HPDE6-E6E7 (cell line): ENCODE results near the gene VPS16.
"Not testable (repeated sequence)": the region's sequence is repeated elsewhere in the genome, so short reads cannot be mapped to it uniquely, and the experiment has no call there.

Experiments used
- DNase-seq: peaks from one replicate; pipeline ENCODE4 v3.0.0; 2011; ENCODE audit warnings: missing footprints; ENCODE audit errors: extremely low spot score

Gene VPS16

DNA sequence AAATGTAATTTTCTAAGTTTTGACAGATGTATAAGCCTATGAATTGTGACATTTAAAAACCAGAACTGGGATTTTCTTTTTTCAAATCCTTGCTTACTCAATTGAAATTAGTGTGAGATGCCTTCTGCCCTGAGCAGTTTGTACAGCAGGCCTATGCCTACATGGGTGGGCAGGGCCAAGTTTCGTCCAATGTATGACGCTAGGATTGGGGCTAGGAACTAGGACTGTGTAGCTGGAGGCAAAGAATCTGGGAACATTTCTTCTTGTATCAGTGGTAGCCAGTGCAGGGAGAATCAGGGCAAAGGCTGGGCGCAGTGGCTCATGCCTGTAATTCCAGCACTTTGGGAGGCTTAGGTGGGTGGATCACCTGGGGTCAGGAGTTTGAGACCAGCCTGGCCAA, 28.8 kb downstream of the VPS16 start:
- DNase-seq, result no peak

DNA sequence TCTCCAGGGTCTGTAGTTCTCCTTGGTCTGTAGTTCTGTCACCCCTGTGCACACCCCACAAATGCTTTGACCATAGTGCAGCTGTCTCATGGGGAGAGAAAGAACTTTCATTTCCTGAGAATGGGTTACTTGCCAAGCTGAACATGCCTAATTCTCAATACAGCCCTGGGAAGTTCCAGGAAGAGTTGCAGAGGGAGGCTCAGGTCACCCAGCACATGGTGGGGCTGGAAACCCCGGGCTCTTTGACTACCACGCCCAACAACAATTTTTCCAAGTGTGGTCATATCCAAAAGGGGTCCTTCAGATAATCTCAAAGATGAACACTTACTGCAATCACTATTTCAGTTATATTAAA, 30.5 kb downstream of the VPS16 start:
- DNase-seq, result no peak

DNA sequence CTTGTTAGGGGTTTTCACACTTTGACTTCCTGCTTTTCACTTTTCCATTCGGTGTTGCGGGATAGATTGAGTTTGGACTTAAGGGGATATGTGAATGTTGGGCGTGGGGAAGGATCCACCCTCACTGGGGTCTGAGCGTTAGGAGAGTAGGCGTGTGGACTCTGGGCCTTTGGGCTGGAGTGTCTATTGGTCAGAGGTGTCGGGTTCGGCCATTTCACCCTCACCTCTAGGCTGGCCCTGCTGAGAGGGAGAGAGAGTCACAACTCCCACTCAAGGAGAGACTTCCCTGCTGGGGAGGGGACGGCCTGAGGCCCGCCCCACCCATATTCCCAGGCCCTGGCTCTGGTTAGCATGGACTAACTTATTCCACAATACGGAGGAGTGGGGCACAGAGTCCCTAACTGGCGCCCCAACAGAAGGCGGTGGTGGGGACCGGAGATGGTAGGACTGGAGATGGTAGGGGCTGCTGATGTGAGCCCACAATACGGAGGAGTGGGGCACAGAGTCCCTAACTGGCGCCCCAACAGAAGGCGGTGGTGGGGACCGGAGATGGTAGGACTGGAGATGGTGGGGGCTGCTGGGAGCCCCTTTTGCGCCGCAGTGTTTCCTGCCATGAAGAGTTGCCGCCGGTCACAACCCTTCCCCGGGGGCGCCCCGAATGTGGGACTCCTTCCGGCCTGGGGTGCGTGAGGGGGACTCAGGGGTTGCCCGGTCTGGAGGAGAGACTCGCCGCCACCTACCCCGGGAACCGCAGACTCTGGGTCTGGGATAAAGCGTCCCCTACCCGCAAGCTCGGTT, 31.3 kb downstream of the VPS16 start:
- DNase-seq, result no peak

DNA sequence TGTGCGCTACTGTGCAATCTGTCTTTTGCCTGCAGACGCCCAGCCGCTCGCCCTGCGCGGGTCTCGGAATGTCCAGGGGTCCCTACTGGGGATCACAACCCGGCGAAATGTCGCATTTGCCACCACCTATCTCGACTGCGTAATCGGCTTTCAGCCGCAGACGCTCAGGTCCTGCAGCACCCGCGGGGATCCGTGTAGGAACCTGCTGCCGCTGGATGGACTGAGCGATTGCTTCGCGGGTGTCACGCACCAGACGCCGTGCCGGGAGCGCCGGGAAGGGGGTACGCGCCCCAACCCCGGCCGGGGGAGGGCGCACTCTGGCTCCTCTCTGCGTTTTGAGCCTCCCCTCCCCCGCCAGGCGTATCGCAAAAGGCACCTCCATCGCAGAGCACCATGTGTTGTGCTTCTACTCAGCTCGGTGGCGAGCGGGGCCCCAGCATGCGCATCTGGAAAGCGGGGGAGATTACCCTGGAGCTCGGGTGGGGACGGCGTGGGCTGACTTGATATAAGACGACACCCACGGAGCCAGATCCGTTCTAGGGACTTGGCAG, 32.0 kb downstream of the VPS16 start:
- DNase-seq, result peak; percentile 64

DNA sequence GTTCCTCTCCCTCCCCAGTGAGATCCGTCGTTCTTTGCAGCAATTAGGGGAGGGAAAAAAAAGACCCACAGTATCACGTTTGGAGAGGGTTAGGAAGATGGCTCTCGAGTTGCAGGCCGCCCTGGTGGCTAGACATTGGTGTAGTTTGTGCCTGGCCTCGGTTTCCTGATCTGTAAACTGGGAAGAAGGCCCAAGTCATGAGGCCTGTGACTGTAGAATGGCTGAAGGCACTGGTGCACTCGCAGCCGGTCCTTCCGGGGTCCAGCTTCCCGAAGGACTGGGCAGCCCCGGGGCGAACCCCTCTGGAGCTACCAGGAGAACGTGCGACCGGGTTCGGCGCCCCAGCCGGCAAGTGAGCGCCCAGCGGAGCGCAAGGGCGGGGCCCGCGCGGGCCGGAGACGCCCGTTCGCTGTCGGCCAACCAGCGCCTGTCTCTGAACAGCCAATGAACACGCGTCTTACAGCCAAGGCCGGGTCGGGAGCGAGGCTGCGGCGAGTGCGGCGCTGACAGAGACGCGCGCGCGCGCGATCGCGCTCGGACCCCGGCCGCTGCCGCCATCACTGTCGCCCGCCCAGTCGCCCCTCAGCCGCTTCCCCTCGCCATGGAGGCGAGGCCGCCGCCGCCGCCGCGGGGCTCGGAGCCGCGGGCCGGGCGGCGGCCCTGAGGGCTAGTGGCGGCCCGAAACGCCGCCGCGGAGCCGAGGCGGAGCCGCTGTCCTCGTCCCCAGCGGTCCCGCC, 32.6 kb downstream of the VPS16 start, which contains the start of gene PTPRA:
Gene PTPRA, plus strand, starts transcription at position 472 of the 737 bp plus-strand sequence. CDS start 90,797 bp downstream, outside the sequence.
- peak; percentile 98 for DNase-seq

DNA sequence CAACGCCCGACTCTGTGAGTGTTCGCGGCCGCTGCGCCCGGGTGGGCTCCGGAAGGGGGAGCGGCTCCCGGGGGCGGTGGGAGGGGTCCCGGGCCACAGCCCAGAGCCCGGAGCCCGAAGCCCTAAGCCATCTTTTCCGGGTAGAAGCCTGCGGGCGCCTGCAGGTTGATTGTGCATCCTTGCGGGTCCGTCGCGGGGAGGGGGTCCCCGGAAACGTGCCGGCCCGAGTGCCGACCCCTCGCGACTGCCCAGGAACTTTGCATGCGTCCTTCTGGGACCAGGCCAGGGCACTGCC, 33.1 kb downstream of the VPS16 start:
- DNase-seq, result no peak

DNA sequence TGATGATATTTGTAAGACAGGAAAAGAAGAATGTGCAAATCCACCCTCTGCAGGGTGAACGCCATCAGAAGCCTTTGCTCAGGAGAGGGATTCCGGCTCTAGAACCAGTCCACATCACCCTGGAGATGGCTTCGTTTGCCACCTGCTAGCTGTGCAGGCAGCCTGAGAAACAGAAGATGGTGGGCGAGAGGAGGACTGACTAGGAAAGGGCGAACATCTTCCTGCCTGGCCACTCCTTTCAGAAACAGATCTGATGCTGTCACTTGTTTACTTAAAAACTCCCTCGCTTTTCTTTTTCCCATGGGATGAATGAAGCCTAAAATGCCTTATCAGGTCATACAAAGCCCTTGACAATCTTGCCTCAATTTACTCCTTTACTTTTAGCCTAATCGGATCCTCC, 33.9 kb downstream of the VPS16 start:
- no peak for DNase-seq

DNA sequence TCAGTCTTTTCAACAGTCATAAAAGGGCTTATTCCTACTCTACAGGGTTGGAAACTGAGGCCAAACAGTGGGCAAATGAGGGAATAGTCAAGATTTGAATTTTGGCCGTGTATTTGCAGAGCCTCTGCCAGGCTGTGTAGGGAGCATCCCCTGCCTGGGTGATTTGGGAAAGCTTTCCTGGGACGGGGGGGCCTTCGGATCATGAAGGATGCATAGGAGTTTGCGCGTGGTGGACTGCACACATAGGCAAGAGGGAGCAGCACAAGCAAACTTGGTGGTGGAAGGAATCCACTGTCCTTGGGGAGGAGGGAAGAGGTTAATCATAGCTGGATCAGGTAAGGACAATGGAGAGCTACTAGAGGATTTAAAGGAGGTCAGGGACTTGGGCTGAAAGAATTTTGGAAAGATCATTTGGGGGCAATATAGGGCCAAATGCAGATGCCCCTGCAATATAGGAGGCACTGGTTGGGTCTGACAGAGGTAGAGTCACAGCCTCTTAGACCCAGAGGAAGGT, 35.2 kb downstream of the VPS16 start:
- DNase-seq, result no peak

DNA sequence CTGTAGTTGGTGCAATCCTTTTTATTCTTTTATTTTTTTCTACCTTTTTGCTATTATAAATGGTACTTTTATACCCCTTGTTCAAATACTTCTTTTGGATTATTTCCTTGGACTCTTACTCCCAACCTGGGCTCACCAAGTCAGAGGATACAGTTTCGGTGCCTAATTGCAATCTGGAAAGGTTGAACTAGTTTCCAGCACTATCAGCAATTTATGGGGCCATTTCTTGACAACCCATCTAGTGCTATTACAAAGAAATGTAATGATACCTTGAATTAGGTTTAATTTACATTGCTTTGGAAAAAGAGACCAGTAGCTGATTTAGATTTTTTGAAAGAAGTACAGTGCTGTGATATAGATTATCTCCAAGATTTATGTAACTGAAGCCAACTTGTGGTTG, 38.0 kb downstream of the VPS16 start:
- no peak for DNase-seq

DNA sequence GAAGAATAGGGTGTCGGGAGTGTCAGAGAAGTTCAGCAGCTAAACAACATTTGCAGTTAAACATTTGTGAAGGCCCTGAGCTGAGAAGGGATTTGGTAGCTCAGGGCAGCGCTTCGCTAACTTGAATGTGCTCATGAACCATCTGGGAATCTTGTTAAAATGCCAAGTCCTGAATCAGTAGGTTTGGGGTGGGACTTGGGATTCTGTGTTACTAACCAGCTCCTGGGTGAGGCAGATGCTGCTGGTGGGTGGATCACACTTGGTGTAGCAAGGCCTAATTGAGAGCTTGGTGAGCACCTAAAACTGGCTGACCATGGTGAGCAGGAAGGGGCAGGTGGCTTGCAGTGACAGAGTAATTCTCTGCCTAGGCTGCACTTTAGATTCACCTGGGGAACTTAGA, 38.6 kb downstream of the VPS16 start:
- DNase-seq, result no peak

DNA sequence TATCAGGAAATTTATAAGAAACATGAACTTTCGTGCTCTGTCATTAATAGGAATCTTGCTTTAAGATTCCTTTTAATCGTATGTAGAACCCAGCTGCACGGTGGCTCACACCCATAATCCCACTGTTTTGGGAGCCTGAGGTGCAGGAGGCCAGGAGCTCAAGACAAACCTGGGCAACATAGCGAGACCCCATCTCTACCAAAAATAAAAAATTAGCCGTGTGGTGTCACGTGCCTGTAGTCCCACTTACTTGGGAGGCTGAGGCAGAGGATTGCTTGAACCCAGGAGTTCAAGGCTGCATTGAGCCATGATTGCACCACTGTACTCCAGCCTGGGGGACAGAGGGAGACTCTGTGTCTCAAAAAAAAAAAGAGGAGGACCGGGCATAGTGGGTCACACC, 40.1 kb downstream of the VPS16 start:
- DNase-seq, result no peak

DNA sequence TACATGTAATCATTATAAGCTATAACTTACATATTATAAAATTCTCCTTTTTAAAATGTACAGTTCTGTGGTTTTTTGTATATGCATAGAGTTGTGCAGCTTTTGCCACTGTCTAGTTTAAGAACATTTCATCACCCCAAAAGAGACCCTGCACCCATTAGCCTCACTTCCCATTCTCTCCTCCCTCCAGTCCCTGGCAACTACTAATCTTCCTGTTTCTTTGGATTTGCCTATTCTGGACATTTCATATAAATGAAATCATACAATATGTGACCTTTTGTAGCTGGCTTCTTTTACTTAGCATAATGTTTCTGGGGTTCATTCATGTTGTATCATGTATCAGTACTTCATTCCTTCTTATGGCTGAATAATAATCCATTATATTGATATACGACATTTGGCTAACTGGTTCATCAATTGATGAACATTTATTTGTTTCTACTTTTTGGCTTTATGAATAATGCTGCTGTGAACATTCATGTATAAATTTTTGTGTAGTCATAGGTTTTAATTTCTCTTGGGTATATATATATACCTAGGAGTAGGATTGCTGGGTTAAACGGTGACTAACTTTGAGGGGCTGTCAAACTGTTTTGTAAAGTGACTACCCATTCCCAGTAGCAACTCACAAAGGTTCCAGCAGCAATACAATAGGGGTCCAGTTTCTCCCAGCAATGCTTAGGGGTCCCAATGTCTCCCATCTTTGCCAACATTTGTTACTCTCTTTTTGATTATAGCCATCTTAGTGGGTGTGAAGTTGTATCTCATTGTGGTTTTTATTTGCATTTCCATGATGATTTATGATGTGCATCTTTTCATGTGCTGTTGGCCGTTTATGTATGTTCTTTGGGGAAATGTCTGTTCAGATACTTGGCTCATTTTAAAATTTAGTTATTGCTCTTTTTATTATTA, 43.4 kb downstream of the VPS16 start:
- no peak for DNase-seq

DNA sequence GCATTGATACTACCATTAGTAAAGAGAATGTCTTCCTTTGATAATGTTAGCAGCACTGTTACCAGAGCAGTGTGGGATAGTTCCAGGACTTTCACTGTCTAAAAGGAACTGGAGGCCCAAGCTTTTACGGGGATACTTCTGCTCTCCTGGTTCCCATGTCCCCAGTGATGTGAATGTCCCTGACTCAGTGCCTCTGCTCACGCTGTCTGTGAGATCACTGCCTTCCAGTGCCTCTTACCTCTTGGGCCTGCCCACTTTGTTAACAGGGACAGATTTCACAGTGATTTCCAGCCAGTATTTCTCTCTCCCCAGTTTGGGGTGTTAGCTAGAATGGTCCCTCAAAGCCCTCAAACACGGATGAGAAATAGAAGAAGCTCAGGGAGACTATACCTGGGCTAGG, 47.2 kb downstream of the VPS16 start:
- DNase-seq, result no peak

DNA sequence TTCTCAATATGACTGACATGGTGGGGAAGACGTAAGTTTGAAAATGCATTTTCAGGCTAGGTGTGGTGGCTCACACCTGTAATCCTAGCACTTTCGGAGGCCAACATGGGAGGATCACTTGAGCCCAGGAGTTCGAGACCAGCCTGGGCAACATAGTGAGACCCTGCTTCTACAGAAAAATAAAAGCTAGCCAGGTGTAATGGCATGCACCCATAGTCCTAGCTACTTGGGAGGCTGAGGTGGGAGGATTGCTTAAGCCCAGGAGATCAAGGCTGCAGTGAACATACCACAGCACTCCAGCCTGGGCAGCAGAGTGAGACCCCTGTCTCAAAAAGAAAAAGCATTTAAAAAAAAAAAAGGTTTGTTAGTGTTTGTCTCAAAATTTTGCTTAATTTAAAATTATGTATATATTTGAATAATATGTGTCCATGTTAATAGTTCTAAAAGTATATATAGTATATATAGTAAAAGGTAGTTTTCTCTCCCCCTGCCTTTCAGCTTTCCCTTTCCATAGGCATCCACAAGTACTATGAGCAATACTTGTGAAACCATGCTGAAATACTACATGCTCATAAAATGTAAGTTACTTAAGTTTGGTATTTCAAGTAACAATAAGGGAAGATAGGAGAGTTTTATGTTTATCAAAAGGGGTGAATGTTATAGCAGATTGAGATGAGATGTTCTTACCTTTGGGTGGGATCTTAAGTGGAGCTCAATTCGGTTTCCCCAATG, 47.8 kb downstream of the VPS16 start:
- DNase-seq, result no peak

DNA sequence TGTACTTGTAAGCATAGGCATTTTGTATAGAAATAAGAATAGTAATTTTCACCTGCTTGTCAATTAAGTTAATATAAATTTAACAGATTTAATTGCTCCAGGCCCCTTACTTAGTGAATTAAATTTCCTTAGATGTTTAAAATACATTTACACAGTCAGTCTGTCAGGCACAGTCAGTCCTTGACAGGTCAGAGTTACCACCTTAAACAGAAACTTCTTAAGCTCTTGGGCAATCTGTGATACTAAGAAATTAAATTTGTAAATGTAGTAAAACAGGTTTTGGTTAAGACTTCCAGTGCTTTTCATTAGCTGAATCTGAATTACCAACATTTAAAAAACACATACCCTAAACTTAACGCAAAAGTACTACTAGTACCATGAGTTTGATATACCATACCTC, 48.7 kb downstream of the VPS16 start:
- no peak for DNase-seq

DNA sequence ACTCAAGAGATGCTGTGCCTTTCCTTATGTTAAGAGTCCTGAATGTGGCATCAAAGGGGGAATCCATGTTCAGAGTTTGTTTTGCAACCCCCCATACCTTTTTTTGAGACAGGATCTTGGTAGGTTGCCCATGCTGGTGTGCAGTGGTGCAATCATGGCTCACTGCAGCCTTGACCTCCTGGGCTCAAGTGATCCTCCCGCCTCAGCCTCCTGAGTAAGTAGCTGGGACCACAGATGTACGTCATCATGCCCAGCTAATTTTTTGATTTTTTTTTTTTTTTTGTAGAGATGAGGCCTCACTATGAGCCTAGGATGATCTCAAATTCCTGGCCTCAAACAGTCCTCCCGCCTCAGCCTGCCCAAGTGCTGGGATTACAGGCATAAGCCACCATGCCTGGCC, 49.3 kb downstream of the VPS16 start:
- DNase-seq, result no peak

DNA sequence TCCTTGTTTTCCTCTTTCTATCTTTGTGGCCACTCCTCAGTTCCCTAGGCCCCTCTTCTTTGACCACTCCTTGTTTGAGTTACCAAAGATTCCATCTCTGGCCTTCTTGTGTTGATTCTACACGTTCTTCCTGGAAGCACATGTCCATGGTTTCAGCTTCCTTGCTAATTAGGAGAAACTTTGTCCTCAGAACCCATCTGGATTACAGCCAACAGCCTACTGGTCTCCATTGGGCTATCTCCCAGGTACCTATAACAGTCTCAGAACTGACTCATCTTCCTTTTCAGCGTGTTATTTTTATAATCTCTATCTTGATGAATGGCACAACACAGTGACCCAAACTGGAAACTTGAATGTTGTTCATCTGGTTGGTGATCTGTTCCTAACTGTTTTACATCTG, 50.2 kb downstream of the VPS16 start:
- DNase-seq, result peak; percentile 60

DNA sequence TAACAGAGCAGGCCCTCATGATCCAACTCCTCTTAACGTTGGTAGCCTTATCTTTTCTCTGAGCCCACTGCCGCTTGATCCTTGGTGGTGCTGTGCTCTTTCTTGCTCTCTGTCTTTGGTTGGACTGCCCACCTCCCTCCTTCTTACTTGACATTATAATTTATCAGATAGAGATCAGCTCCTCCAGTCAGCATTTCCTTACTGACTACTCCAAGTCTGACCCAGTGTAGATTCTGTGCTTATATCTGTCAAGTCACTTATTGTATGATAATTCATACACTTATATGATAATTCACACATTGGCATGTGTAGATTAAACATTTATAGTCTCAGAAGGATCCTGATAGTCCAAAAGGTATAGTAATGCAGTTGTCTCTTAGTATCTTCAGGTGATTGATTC, 50.8 kb downstream of the VPS16 start:
- DNase-seq, result no peak

DNA sequence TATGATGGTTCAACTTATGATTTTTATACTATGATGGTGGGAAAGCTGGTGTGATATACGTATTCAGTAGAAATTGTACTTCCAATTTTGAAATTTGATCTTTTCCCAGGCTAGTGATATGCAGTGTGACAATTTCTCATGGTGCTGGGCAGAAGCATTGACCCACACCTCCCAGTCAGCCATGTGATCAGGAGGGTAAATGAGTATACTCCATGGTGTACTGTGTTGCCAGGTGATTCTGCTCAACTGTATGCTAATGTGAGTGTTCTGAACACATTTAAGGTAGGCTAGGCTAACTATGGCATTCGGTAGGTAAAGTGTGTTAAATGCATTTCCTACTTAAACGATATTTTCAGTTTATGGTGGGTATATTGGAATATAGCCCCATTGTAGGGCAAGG, 51.8 kb downstream of the VPS16 start:
- DNase-seq, result no peak

DNA sequence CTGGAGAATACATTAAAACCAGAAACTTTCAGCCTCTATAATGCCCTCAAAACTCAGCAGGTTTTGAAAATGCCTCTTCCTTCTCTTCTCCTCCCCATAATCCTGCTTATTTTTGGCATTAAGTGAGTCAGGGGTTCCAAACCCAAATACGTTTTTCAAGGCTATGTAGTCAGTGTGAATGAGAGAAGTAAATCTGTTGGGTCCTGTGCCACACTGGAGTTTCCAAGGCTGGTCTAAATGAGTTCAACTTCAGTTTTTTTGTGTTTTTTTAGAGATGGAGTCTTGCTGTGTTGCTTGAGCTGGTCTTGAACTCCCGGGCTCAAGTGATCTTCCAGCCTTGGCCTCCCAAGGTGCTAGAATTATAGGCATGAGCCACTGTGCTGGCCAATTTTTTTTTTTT, 53.7 kb downstream of the VPS16 start:
- no peak for DNase-seq

DNA sequence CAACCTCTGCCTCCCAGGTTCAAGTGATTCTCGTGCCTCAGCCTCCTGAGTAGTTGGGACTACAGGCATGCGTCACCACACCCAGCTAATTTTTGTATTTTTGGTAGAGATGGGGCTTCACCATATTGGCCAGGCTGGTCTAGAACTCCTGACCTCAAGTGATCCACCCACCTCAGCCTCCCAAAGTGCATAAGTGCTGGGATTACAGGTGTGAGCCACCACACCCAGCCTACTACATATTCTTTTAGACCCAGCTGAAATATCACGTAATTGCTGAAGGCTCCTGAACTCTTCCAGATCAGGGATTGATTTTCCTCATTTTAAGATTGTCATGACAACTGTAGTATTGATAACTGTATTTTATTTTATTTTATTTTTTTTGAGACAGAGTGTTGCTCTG, 54.6 kb downstream of the VPS16 start:
- DNase-seq, result not testable (repeated sequence)
